Thymus (tissue), 11 donors: ENCODE measurements around the gene RBM11. TPM values are rescaled to one million over a fixed set of nuclear protein-coding genes. Genes with fewer than 3 reads are reported as not detected.
A peak's percentile ranks its signal among the peaks of the same experiment; 100 is the strongest.

Source experiments
- DNase-seq, 9 donors: peaks; one replicate each; pipeline ENCODE4 v3.0.0-alpha.2; 2013; ENCODE audit warnings: low spot score in 9 of 9, low read depth in 6 of 9, missing footprints in 1 of 9
- H3K27ac ChIP-seq, 2 donors: one replicate each; pipeline ENCODE4 v1.5.1; 2013; ENCODE audit warnings: control low read depth in 1 of 2, low read depth in 1 of 2, low read length in 1 of 2, mild to moderate bottlenecking in 1 of 2, moderate library complexity in 1 of 2
- H3K27me3 ChIP-seq, 2 donors: one replicate each; pipeline ENCODE4 v1.5.1; 2013; ENCODE audit warnings: low read length in 1 of 2; ENCODE audit not compliant: control insufficient read depth in 2 of 2, insufficient read depth in 1 of 2
- H3K36me3 ChIP-seq, 2 donors: one replicate each; pipeline ENCODE4 v1.5.1; 2013; ENCODE audit warnings: low read length in 1 of 2, mild to moderate bottlenecking in 1 of 2, moderate library complexity in 1 of 2; ENCODE audit not compliant: control insufficient read depth in 2 of 2, insufficient read depth in 2 of 2
- H3K4me1 ChIP-seq, 2 donors: one replicate each; pipeline ENCODE4 v1.5.1; 2013; ENCODE audit warnings: low read length in 2 of 2; ENCODE audit not compliant: control insufficient read depth in 2 of 2, insufficient read depth in 2 of 2
- H3K4me3 ChIP-seq, 2 donors: one replicate each; pipeline ENCODE4 v1.5.1; 2013; ENCODE audit warnings: low read length in 2 of 2, control low read depth in 1 of 2, mild to moderate bottlenecking in 1 of 2
- H3K9me3 ChIP-seq, 2 donors: one replicate each; pipeline ENCODE4 v1.5.1; 2013; ENCODE audit warnings: low read length in 1 of 2, mild to moderate bottlenecking in 1 of 2; ENCODE audit not compliant: control insufficient read depth in 2 of 2, insufficient read depth in 1 of 2
- WGBS: extraction: QIAGEN DNeasy Blood & Tissue Kit; methylation state at CpG from one replicate; pipeline ENCODE4 v1.1.7; 2013; 5-methylcytosine and 5-hydroxymethylcytosine counted together
- polyA plus RNA-seq: library from polyadenylated mRNA; stranded (reverse); fragments of 200-250 nt; gene quantifications from one replicate; pipeline ENCODE4 v1.2.3, GENCODE V29; 2013
- total RNA-seq: library from RNA; stranded (reverse); fragments of 120-200 nt; gene quantifications from one replicate; pipeline ENCODE4 v1.2.4, GENCODE V29; 2013
- donor health status: healthy.

The RBM11 gene
- total and polyA plus RNA-seq, 2 donors = 0.90 to 3.5 TPM

- no peaks in the 10 kb centered on the region for H3K9me3 ChIP-seq
- no peak for DNase-seq
- WGBS = 78% methylated on average over 1 of the region's 1 CpG
- no peaks in the 10 kb centered on the region for H3K4me1 ChIP-seq
- no peak overlapping the region for H3K27ac ChIP-seq
- H3K27me3 ChIP-seq = no peaks in the 10 kb centered on the region
- H3K4me3 ChIP-seq = no peak overlapping the region
- H3K36me3 ChIP-seq = no peaks in the 10 kb centered on the region
Observed at GRCh38 chr21:14263879-14264278, 47.9 kb downstream of the RBM11 start.

GRCh38 chr21:14265023-14265422 lies 49.1 kb downstream of the RBM11 start:
- H3K9me3 ChIP-seq = no peaks in the 10 kb centered on the region
- WGBS = 97% methylated on average over 2 of the region's 2 CpGs
- H3K27me3 ChIP-seq = no peaks in the 10 kb centered on the region
- no peak overlapping the region for H3K27ac ChIP-seq
- H3K4me1 ChIP-seq = no peaks in the 10 kb centered on the region
- no peak overlapping the region for H3K4me3 ChIP-seq
- DNase-seq = no peak
- no peaks in the 10 kb centered on the region for H3K36me3 ChIP-seq

- H3K9me3 ChIP-seq = no peaks in the 10 kb centered on the region
- no peak overlapping the region for H3K4me3 ChIP-seq
- no peaks in the 10 kb centered on the region for H3K27me3 ChIP-seq
- no peaks in the 10 kb centered on the region for H3K36me3 ChIP-seq
- no peak overlapping the region for H3K27ac ChIP-seq
- H3K4me1 ChIP-seq = no peaks in the 10 kb centered on the region
- DNase-seq = no peak
Observed at GRCh38 chr21:14267076-14267475, 51.1 kb downstream of the RBM11 start.

- H3K4me3 ChIP-seq = no peak overlapping the region
- DNase-seq = no peak
- H3K9me3 ChIP-seq = no peaks in the 10 kb centered on the region
- peaks cover 2 to 10% of the 10 kb centered on the region in 2 donors for H3K27me3 ChIP-seq
- no peak overlapping the region for H3K27ac ChIP-seq
- no peaks in the 10 kb centered on the region for H3K36me3 ChIP-seq
- H3K4me1 ChIP-seq = no peaks in the 10 kb centered on the region
- 96% methylated on average over 2 of the region's 2 CpGs for WGBS
Observed at GRCh38 chr21:14270631-14271030, 54.7 kb downstream of the RBM11 start.

- H3K4me1 ChIP-seq = no peaks in the 10 kb centered on the region
- H3K36me3 ChIP-seq = no peaks in the 10 kb centered on the region
- no peak for DNase-seq
- H3K4me3 ChIP-seq = no peak overlapping the region
- WGBS = 97% methylated on average over 3 of the region's 3 CpGs
- no peaks in the 10 kb centered on the region for H3K9me3 ChIP-seq
- H3K27me3 ChIP-seq = peaks cover 2 to 10% of the 10 kb centered on the region in 2 donors
- H3K27ac ChIP-seq = no peak overlapping the region
Observed at GRCh38 chr21:14271053-14271452, 55.1 kb downstream of the RBM11 start.

- H3K9me3 ChIP-seq = no peaks in the 10 kb centered on the region
- peaks cover 2 to 10% of the 10 kb centered on the region in 2 donors for H3K27me3 ChIP-seq
- no peak overlapping the region for H3K4me3 ChIP-seq
- no peaks in the 10 kb centered on the region for H3K4me1 ChIP-seq
- 89% methylated on average over 6 of the region's 6 CpGs for WGBS
- no peak overlapping the region for H3K27ac ChIP-seq
- H3K36me3 ChIP-seq = no peaks in the 10 kb centered on the region
- DNase-seq = no peak
Observed at GRCh38 chr21:14271641-14272040, 55.7 kb downstream of the RBM11 start.

- WGBS = 49% methylated on average over 39 of the region's 39 CpGs
Observed at GRCh38 chr21:14273736-14274538, 58.0 kb downstream of the RBM11 start.

GRCh38 chr21:14275702-14276205 lies 59.8 kb downstream of the RBM11 start:
- peaks cover 2 to 10% of the 10 kb centered on the region in 2 donors for H3K27me3 ChIP-seq
- H3K27ac ChIP-seq = no peak overlapping the region
- WGBS = 91% methylated on average over 4 of the region's 4 CpGs
- H3K36me3 ChIP-seq = no peaks in the 10 kb centered on the region
- no peak for DNase-seq
- H3K4me1 ChIP-seq = no peaks in the 10 kb centered on the region
- no peak overlapping the region for H3K4me3 ChIP-seq
- H3K9me3 ChIP-seq = no peaks in the 10 kb centered on the region

More at GRCh38 chr21:14273736-14274538, 58.0 kb downstream of the RBM11 start:
- H3K36me3 ChIP-seq = no peaks in the 10 kb centered on the region
- peak in 1 of 9 donors; percentile 47 for DNase-seq
- no peak overlapping the region for H3K4me3 ChIP-seq
- no peaks in the 10 kb centered on the region for H3K9me3 ChIP-seq
- H3K27ac ChIP-seq = no peak overlapping the region
- H3K27me3 ChIP-seq = peaks cover 2 to 10% of the 10 kb centered on the region in 2 donors
- no peaks in the 10 kb centered on the region for H3K4me1 ChIP-seq
